ENCODE results near the gene EHBP1L1.

The EHBP1L1 gene

GRCh38 chr11:65575568-65576231 lies at the start of gene EHBP1L1:
EHBP1L1 (plus strand) TSS chr11:65576053; CDS start chr11:65576303, 250 bp downstream.
- peak in 2 of 3 experiments; percentile 49 to 77 for DNase-seq (ENCODE audit: low read depth in 3 of 3)

DNA sequence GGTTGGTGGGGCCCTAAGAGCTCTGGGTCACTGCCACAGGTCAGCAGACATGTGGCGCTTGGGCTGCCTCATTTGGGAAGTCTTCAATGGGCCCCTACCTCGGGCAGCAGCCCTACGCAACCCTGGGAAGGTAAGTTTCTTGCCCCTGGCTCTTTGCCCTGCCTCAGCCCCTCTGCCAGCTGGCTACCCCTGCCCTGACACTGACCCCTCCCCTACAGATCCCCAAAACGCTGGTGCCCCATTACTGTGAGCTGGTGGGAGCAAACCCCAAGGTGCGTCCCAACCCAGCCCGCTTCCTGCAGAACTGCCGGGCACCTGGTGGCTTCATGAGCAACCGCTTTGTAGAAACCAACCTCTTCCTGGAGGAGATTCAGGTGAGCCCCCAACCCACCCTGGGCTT lies 49.1 kb upstream of the EHBP1L1 start:
- no peak for DNase-seq (ENCODE audit: low read depth in 3 of 3)

- DNase-seq (ENCODE audit: low read depth in 3 of 3) = no peak
Observed at GRCh38 chr11:65528819-65529350, 47.0 kb upstream of the EHBP1L1 start.

DNA sequence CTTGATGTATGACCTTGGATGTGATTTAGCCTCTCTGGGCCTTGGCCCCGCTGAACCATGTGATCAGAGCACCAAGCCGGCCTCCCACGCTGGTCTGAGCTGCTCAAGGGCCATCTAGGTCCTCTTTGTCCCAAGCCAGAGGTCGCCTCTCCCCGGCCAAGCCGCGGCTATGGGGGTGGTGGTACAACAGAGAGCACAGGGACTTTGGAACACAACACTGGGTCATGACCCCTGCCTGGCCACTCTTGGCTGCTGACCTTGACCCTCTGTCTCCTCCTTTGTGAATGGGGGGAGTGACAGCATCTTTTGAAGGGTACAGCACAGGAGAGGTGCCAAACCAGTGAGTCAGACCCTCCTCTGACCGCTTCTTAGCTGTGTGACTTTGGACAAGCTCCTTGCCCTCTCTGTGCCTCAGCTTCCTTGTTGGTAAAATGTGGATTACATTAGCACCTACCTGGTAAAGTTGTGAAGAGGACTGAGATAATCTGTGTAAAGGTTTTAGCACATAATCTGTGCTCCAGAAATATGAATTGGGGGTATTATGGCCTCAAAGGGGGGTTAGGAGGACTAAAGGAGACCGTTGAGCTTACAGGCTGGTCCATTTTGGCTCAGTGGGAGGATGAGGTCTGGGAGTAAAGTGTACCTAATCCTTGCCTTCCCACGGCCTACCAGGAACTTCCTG lies 46.2 kb upstream of the EHBP1L1 start:
- no peak for DNase-seq (ENCODE audit: low read depth in 3 of 3)

- no peak for DNase-seq (ENCODE audit: low read depth in 3 of 3)
Observed at GRCh38 chr11:65530157-65530496, 45.7 kb upstream of the EHBP1L1 start.

DNA sequence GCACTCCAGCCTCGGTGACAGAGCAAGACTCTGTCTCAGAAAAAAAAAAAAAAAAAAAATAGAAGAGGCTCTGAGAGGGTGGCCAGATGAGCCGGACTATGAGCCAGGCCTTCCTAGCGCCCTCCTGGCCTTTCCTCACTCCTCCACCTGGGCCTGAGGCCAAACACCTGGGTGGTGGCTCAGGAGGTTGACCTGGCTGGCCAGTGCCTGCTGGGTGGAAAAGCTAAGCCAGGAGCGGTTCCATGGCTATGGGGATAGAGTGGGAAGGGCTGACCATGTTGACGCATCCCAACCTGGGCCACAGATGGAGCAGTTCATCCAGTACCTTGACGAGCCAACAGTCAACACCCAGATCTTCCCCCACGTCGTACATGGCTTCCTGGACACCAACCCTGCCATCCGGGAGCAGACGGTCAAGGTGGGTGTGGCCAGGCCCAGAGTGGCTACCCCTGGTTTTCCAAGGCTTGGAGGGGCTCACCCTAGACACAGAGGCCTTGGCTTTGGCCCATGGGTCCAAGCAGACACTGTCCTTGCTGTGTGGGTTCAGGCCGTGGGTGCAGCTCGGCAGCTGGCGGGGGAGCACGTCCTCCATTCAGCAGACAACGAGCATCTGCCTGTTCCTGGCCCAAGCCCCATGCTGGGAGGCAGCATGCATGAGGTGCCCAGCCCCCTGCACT lies 43.3 kb upstream of the EHBP1L1 start:
- DNase-seq (ENCODE audit: low read depth in 3 of 3) = no peak

DNA sequence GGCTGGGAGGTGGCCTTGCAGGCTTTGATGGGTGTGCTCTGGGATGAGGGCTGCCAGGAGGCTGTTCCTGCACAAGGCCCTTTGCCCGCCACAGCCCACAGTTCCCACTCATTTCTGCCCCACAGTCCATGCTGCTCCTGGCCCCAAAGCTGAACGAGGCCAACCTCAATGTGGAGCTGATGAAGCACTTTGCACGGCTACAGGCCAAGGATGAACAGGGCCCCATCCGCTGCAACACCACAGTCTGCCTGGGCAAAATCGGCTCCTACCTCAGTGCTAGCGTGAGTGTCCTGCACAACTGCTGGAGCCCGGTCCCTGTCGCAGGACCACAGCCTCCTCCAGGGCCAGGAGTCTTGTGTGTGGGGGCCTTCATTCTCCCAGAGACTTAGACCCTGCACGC lies 40.8 kb upstream of the EHBP1L1 start:
- no peak for DNase-seq (ENCODE audit: low read depth in 3 of 3)

DNA sequence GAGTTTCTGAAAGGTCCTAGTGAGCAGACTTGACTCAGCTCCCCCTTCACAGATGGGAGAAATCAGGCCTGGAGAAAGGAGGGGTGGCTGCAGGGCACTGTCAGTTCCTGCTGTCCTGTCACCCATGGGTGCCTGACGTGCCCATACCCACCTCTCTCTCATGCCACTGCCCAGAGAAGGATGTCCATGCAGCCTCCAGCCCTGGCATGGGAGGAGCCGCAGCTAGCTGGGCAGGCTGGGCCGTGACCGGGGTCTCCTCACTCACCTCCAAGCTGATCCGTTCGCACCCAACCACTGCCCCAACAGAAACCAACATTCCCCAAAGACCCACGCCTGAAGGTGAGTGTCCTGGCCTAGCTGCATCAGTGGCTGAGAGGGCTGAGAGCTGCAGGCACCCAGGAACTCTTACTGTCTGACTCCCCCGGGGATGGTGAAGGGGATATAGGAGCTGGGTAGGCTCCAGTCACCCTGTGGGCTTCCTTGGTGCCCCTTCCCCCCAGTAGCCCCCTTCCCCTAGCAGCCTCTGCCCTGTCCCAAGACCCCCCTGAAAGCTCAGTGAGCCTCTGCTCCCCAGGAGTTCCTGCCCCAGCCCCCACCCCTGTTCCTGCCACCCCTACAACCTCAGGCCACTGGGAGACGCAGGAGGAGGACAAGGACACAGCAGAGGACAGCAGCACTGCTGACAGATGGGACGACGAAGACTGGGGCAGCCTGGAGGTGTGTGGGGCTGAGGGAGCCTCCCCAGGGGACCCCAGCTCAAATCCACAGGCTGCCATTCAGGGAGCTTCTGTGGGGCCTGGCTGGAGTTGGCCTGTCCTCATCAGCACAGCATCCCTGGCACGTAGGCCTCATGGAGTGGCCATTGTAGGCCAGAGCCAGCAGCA lies 39.2 kb upstream of the EHBP1L1 start:
- DNase-seq (ENCODE audit: low read depth in 3 of 3) = no peak

DNA sequence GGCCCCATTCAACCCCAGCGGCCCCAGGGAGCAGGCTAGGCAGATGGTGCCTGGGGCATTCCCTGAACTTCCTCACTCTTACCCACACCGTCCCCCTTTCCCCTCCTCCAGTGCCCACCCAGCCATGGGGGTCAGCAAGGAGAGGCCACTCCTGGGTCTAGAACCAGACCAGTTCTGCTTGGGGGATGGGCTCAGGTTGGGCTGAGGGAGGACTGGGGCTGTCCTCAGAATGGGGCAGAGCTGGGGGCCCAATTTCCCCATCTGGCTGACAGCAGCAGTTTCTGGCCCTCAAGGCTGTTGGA lies 38.6 kb upstream of the EHBP1L1 start:
- no peak for DNase-seq (ENCODE audit: low read depth in 3 of 3)

DNA sequence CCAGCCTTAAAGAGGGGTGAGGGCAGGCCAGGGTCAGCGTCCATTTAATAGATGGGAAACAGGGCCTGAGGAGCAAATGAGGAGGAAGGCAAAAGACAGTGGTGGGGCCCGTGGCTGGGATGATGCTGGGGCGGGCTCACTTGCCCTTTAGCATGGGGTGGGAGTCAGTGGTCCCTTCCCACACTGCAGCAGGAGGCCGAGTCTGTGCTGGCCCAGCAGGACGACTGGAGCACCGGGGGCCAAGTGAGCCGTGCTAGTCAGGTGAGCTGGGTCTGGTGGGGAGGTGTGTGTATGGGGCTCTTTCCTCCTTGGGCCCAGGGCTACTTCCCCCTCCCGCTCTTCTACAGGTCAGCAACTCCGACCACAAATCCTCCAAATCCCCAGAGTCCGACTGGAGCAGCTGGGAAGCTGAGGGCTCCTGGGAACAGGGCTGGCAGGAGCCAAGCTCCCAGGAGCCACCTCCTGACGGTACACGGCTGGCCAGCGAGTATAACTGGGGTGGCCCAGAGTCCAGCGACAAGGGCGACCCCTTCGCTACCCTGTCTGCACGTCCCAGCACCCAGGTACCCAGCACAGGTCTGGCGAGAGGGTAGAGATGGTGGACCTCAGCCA lies 38.1 kb upstream of the EHBP1L1 start:
- no peak for DNase-seq (ENCODE audit: low read depth in 3 of 3)

- no peak for DNase-seq (ENCODE audit: low read depth in 3 of 3)
Observed at GRCh38 chr11:65538232-65538914, 37.5 kb upstream of the EHBP1L1 start.

- no peak for DNase-seq (ENCODE audit: low read depth in 3 of 3)
Observed at GRCh38 chr11:65538915-65539743, 36.7 kb upstream of the EHBP1L1 start.

DNA sequence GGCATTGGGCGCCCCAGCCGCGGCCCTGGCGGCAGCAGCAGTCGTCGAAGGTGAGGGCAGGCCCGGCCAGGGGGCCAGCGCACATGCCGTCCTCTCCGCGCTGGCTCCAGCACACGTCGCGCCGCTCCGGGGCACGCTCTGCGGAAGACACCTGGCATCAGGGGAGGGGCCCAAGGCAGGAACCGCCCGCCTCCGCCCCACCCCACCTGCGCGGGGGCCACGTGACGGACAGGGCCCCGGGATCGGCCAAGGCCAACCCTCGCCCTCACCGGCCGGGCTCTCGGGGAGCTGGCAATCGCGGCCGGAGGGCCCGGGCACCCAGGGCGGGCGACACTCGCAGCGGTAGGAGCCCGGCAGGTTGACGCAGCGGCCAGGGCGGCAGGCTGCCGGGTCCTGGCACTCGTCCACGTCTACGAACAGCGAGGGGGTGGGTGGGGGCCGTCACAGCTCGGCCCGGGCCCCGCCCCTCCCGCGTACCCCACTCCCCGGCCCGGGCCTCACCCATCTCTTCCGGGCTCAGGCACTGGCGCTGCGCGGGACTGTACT lies 36.0 kb upstream of the EHBP1L1 start:
- no peak for DNase-seq (ENCODE audit: low read depth in 3 of 3)

GRCh38 chr11:65540290-65541092 lies 35.4 kb upstream of the EHBP1L1 start:
- peak; percentile 74 to 87 (median 81) for DNase-seq (ENCODE audit: low read depth in 3 of 3)

DNA sequence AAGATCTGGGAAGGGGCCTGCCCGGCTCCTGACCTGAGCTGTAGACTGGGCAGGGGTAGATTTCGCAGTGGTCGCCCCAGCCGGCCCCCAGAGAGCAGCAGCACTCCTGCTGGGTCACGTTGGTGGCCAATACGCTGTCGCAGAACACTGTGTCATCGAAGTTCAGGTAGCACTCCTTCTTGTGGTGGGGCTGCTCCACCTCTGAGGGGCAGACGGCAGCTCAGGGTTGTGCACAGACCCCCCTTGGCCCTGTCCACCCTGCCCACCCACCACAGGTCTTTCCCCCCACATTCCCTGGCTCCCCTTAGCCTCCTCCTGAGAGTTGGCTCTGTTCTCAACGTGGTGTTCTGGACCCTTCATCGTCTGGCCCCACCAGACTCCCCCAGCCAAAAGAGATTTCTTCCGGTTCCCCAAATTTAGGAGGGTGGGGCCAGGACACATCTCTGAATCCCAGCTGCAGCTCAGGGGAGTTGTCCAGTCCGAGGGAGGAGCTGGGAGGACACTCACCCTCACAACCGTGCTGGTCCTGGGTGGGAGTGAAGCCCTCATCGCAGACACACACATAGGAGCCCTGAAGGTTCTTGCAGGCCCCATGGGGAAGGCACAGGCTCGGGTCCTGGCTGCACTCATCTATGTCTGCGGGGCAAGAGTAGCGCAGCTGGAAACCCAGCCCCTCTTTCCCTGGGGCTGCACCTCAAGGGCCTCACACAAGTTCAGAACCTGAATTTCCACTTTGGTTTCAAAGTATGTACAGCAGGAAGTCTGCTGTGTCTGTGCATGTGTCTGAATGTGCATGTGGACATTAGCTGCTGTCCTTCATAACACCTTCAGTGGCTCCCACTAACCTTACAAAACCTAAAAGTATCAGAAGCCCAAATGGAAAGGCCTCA lies 34.5 kb upstream of the EHBP1L1 start:
- DNase-seq (ENCODE audit: low read depth in 3 of 3) = no peak

DNA sequence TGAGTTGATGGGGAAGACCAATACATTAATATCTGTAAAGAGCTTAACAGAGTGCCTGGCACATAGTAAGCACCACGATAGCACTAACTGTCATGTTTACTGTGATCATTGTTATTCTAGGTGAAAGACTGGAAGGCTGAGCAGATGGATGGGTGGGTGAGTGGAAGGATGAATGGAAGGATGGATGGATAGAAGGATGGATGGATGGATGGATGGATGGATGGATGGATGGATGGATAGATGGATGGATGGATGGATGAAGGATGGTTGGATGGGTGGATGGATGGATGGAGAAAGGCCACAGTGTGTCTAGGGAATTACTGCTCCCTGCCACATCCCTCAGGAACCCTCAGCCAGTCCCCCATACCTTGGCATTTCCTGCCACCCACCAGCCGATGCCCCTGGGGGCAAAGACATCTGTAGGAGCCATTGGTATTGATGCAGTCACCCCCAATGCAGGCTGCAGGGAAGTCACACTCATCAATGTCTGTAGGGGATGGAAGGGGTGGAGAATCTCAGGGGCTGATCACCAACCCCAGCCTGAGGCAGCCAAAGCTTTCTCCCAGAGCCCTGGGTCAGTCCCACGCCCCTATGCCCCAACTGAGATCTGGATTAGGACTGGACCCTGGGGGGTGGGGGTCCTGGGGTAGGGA lies 33.0 kb upstream of the EHBP1L1 start:
- no peak for DNase-seq (ENCODE audit: low read depth in 3 of 3)

DNA sequence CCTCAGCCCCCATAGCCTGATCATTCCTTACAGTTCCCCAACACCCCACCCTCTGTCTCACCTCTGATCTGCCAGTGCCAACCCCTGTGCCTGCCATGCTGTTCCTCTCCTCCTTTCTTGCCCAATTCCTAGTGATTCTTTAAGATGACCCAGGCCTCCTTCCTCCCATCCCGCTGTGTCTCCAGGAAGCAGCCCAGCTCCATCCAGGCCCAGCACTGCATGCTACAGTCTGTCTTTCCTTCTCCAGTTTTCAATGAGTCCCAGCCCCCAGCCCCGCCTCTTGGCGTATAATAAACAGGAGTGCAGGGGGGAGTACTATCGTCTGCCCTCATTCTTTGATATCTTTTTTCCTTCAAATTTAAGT lies 30.0 kb upstream of the EHBP1L1 start:
- DNase-seq (ENCODE audit: low read depth in 3 of 3) = no peak

Data from stimulated activated CD4-positive, alpha-beta T cell treated with anti-CD3 and anti-CD28 coated beads, TNF-alpha, amount 100 ng/mL, for 24 hours (primary cell).